Measurements from ENCODE around the gene KRTAP13-2. TPM values are rescaled to one million over a fixed set of nuclear protein-coding genes. Genes with fewer than 3 reads are reported as not detected.

KRTAP13-2 gene
- total RNA-seq, 1 experiment from 2014 or later, result not detected

DNA sequence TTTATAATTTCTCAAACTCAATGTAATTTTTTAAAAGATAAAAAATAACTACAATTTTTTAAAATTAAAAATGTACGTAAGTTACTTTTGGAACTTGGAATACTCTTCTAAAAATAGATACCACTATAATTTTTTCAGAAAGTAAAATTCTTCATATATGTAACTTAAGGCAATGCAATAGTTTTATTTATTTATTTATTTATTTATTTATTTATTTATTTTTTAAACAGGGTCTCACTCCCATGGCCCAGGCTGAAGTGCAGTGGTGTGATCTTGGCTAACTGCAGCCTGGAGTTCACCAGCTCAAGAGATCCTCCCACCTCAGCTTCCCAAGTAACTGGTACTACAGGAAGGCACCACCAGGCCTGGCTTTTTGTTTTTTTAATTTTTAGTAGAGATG is 20.5 kb downstream of the KRTAP13-2 start:
- no peaks in the 10 kb centered on the region for H3K9me3 Mint-ChIP-seq (ENCODE audit: unreplicated experiment)
- no TSS peak for BruUV-seq (replicated peaks)
- H3K36me3 Mint-ChIP-seq (ENCODE audit: insufficient read depth, unreplicated experiment), result no peaks in the 10 kb centered on the region
- intact Hi-C loops (cut with micrococcal nuclease), result no loop called here
- TF ChIP-seq, protein P1, sequence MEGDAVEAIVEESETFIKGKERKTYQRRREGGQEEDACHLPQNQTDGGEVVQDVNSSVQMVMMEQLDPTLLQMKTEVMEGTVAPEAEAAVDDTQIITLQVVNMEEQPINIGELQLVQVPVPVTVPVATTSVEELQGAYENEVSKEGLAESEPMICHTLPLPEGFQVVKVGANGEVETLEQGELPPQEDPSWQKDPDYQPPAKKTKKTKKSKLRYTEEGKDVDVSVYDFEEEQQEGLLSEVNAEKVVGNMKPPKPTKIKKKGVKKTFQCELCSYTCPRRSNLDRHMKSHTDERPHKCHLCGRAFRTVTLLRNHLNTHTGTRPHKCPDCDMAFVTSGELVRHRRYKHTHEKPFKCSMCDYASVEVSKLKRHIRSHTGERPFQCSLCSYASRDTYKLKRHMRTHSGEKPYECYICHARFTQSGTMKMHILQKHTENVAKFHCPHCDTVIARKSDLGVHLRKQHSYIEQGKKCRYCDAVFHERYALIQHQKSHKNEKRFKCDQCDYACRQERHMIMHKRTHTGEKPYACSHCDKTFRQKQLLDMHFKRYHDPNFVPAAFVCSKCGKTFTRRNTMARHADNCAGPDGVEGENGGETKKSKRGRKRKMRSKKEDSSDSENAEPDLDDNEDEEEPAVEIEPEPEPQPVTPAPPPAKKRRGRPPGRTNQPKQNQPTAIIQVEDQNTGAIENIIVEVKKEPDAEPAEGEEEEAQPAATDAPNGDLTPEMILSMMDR (IDR thresholded peaks at IDR 0.05; ENCODE audit: unreplicated experiment), result no peak
- no peak for DNase-seq (ENCODE audit: unreplicated experiment)
- no peak overlapping the region for H3K27ac Mint-ChIP-seq (ENCODE audit: low read depth, unreplicated experiment)
- POLR2A ChIA-PET, result no interaction called here
- no peak overlapping the region for H3K4me3 Mint-ChIP-seq (ENCODE audit: unreplicated experiment)
- peaks cover 44% of the 10 kb centered on the region for H3K27me3 Mint-ChIP-seq (ENCODE audit: insufficient read depth, unreplicated experiment)
- CTCF ChIA-PET, result interaction anchor here (0.7 kb wide), 1 partner anchor 11 kb away, joined by 3 read pairs; no protein-coding TSS in a partner anchor
- H3K4me1 Mint-ChIP-seq (ENCODE audit: insufficient read depth, unreplicated experiment), result no peaks in the 10 kb centered on the region

DNA sequence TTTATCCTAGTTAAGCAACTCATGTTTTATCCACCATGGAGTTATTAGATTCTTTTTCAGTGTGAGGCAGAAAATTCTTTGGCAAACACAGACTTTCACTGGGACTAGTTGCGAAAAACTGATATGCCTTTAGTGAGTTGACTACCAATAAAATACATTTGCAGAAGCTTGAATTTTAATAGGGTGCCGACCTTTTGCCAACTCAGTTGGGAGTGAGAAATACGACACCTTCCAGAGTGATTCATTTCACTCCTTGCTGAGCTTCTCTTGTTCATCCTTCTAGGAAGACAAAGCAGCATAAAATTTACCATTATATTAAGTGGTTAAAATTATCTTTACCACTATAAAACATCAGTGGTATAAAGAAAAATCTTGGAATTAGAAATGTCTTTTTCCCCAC is 22.5 kb downstream of the KRTAP13-2 start:
- H3K4me3 Mint-ChIP-seq (ENCODE audit: unreplicated experiment), result no peak overlapping the region
- ChIA-PET CTCF (interaction anchor here (0.5 to 2.2 kb wide), 3 partner anchors 9 to 817 kb away, joined by 3 to 6 read pairs (median 5); no protein-coding TSS in a partner anchor), POLR2A (interaction anchor here (0.6 to 0.7 kb wide), 3 partner anchors 185 to 1301 kb away, joined by 3 read pairs; no protein-coding TSS in a partner anchor)
- peak; percentile 49 for DNase-seq (ENCODE audit: unreplicated experiment)
- no peak overlapping the region for H3K27ac Mint-ChIP-seq (ENCODE audit: low read depth, unreplicated experiment)
- H3K9me3 Mint-ChIP-seq (ENCODE audit: unreplicated experiment), result no peaks in the 10 kb centered on the region
- H3K36me3 Mint-ChIP-seq (ENCODE audit: insufficient read depth, unreplicated experiment), result no peaks in the 10 kb centered on the region
- intact Hi-C loops (cut with micrococcal nuclease), result loop anchor here (10.0 kb wide), 1 partner anchor 85 kb away; the partner anchor contains the start of gene KRTAP13-4
- no TSS peak for BruUV-seq (replicated peaks)
- H3K4me1 Mint-ChIP-seq (ENCODE audit: insufficient read depth, unreplicated experiment), result no peaks in the 10 kb centered on the region
- TF ChIP-seq, protein P1 (IDR thresholded peaks at IDR 0.05; ENCODE audit: unreplicated experiment), result no peak
- peaks cover 24% of the 10 kb centered on the region for H3K27me3 Mint-ChIP-seq (ENCODE audit: insufficient read depth, unreplicated experiment)

DNA sequence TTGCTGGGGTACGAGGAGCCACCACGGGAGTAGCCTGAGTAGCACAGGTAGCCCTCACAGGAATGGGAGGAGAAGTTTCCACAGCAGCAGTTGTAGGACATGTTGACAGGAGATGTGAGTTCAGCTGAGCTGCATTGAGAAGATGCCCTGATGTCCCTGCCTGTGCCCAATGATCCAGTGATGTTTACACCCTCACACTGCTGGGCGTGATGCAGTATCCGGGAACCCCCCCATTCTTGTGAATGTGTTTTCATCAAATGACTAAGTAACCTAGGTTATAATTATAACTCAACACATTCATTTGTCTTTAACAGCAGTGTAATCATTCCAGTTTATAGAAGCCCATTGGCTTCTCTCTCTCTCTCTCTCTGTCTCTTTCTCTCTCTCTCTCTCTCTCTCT is 23.6 kb downstream of the KRTAP13-2 start, which contains the start of gene KRTAP23-1:
Gene KRTAP23-1 (minus strand): TSS at position 101 of the 400 bp plus-strand sequence. CDS start 0 bp downstream, at position 101.
- no peaks in the 10 kb centered on the region for H3K4me1 Mint-ChIP-seq (ENCODE audit: insufficient read depth, unreplicated experiment)

GRCh38 chr21:30345014-30345413 is 27.1 kb downstream of the KRTAP13-2 start:
- POLR2A ChIA-PET, result interaction anchor here (0.7 to 0.8 kb wide), 2 partner anchors 8 to 30 kb away, joined by 3 read pairs; no protein-coding TSS in a partner anchor
- Mint-ChIP-seq H3K27me3 (ENCODE audit: insufficient read depth, unreplicated experiment) (no peaks in the 10 kb centered on the region), H3K4me1 (ENCODE audit: insufficient read depth, unreplicated experiment) (no peaks in the 10 kb centered on the region), H3K9me3 (ENCODE audit: unreplicated experiment) (no peaks in the 10 kb centered on the region), H3K27ac (ENCODE audit: low read depth, unreplicated experiment) (no peak overlapping the region), H3K4me3 (ENCODE audit: unreplicated experiment) (no peak overlapping the region), H3K36me3 (ENCODE audit: insufficient read depth, unreplicated experiment) (no peaks in the 10 kb centered on the region)
- no TSS peak for BruUV-seq (replicated peaks)
- CTCF ChIA-PET, result interaction anchor here (0.5 kb wide), 1 partner anchor 49 kb away, joined by 3 read pairs; no protein-coding TSS in a partner anchor
- TF ChIP-seq, protein P1 (IDR thresholded peaks at IDR 0.05; ENCODE audit: unreplicated experiment), result no peak
- DNase-seq (ENCODE audit: unreplicated experiment), result no peak
- intact Hi-C loops (cut with micrococcal nuclease), result loop anchor here (10.0 kb wide), 1 partner anchor 90 kb away; the partner anchor contains the start of gene KRTAP13-4

More for the DNA sequence above, 23.6 kb downstream of the KRTAP13-2 start, which contains the start of gene KRTAP23-1:
- CTCF ChIA-PET, result interaction anchor here (0.5 to 0.6 kb wide), 2 partner anchors 67 to 1272 kb away, joined by 4 read pairs; no protein-coding TSS in a partner anchor
- no peak within 1 kb of the TSS for H3K4me3 Mint-ChIP-seq (ENCODE audit: unreplicated experiment)
- no peak within 1 kb of the TSS for H3K27ac Mint-ChIP-seq (ENCODE audit: low read depth, unreplicated experiment)
- no TSS peak for BruUV-seq (replicated peaks)
- no peak for DNase-seq (ENCODE audit: unreplicated experiment)
- peaks cover 14% of the 10 kb centered on the region for H3K27me3 Mint-ChIP-seq (ENCODE audit: insufficient read depth, unreplicated experiment)
- intact Hi-C loops (cut with micrococcal nuclease), result loop anchor here (10.0 kb wide), 1 partner anchor 86 kb away; the partner anchor contains the start of gene KRTAP13-4
- POLR2A ChIA-PET, result interaction anchor here (0.7 kb wide), 1 partner anchor 912 kb away, joined by 4 read pairs; no protein-coding TSS in a partner anchor
- TF ChIP-seq, protein P1 (IDR thresholded peaks at IDR 0.05; ENCODE audit: unreplicated experiment), result no peak
- no peaks in the 10 kb centered on the region for H3K36me3 Mint-ChIP-seq (ENCODE audit: insufficient read depth, unreplicated experiment)
- H3K9me3 Mint-ChIP-seq (ENCODE audit: unreplicated experiment), result no peaks in the 10 kb centered on the region
